ENCODE results near the gene AFG3L2.

Gene AFG3L2

DNA sequence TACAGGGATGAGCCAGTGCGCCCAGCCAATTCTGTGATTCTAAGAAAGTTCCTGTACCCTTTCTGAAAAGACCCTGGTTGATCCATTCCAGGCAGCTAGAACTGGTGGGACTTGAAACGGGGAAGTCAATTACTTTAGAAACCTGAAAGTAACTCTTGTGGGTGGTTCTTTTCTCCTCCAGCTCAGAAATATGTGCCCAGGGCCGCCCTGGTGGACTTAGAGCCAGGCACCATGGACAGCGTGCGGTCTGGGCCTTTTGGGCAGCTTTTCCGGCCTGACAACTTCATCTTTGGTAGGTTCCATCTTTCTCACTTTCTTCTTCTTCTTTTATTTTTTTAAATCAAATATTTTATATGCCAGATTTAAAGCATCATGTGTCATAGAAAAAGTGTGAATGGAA is 66.3 kb downstream of the AFG3L2 start:
- DNase-seq, result no peak
- peaks cover 0 to 65% (median 49%) of the 10 kb centered on the region in 4 donors for H3K4me1 ChIP-seq
- peak overlapping the region; percentile 98 for H3K27ac ChIP-seq
- TF ChIP-seq, protein P1, sequence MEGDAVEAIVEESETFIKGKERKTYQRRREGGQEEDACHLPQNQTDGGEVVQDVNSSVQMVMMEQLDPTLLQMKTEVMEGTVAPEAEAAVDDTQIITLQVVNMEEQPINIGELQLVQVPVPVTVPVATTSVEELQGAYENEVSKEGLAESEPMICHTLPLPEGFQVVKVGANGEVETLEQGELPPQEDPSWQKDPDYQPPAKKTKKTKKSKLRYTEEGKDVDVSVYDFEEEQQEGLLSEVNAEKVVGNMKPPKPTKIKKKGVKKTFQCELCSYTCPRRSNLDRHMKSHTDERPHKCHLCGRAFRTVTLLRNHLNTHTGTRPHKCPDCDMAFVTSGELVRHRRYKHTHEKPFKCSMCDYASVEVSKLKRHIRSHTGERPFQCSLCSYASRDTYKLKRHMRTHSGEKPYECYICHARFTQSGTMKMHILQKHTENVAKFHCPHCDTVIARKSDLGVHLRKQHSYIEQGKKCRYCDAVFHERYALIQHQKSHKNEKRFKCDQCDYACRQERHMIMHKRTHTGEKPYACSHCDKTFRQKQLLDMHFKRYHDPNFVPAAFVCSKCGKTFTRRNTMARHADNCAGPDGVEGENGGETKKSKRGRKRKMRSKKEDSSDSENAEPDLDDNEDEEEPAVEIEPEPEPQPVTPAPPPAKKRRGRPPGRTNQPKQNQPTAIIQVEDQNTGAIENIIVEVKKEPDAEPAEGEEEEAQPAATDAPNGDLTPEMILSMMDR (IDR thresholded peaks at IDR 0.05), result no peak
- H3K9me3 ChIP-seq, result peaks cover 0 to 9% (median 0%) of the 10 kb centered on the region in 3 donors
- H3K4me3 ChIP-seq, result peak overlapping the region; percentile 82 to 88
- H3K36me3 ChIP-seq, result peaks cover 24 to 28% (median 28%) of the 10 kb centered on the region in 3 donors
- intact Hi-C loops (cut with DNase I; ENCODE audit: low total_unique reads), result loop anchor here (10.0 kb wide), 1 partner anchor 64 kb away; the partner anchor contains the start of gene AFG3L2
- no peaks in the 10 kb centered on the region for H3K27me3 ChIP-seq

DNA sequence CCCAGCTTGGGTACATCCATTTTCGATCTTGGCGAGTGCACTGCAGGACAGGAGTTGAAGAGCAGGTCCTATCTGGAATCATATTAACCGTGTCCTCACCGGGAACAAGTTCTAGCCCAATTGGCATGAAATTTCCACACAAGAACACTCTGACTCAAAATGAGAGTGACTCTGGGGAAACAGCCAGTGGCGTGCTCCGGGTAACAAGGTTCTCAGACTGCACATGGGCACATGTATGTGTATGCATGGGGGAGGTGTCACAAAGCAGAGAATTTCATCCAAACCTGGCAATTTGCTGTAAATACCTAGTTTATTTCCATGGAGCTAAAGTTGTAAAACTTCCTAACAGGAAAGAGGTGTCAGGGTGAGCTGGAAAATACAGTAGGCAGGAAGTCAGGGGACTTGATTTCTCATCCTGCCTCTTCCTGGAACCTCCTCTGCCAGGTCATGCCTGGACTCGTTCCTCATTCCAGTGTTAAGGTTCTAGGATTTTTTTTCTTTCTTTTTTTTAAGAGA is 67.3 kb downstream of the AFG3L2 start:
- TF ChIP-seq, protein P1 (IDR thresholded peaks at IDR 0.05), result no peak
- Histone ChIP-seq H3K9me3 (peaks cover 0 to 9% (median 0%) of the 10 kb centered on the region in 3 donors), H3K27ac (peak overlapping the region; percentile 98), H3K4me1 (peaks cover 0 to 57% (median 40%) of the 10 kb centered on the region in 4 donors), H3K27me3 (no peaks in the 10 kb centered on the region), H3K36me3 (peaks cover 24 to 28% (median 28%) of the 10 kb centered on the region in 3 donors), H3K4me3 (peak overlapping the region; percentile 82 to 88)
- no peak for DNase-seq
- intact Hi-C loops (cut with DNase I; ENCODE audit: low total_unique reads), result loop anchor here (5.0 to 10.0 kb wide), 2 partner anchors 37 to 65 kb away; partner anchors contain the start of gene AFG3L2

DNA sequence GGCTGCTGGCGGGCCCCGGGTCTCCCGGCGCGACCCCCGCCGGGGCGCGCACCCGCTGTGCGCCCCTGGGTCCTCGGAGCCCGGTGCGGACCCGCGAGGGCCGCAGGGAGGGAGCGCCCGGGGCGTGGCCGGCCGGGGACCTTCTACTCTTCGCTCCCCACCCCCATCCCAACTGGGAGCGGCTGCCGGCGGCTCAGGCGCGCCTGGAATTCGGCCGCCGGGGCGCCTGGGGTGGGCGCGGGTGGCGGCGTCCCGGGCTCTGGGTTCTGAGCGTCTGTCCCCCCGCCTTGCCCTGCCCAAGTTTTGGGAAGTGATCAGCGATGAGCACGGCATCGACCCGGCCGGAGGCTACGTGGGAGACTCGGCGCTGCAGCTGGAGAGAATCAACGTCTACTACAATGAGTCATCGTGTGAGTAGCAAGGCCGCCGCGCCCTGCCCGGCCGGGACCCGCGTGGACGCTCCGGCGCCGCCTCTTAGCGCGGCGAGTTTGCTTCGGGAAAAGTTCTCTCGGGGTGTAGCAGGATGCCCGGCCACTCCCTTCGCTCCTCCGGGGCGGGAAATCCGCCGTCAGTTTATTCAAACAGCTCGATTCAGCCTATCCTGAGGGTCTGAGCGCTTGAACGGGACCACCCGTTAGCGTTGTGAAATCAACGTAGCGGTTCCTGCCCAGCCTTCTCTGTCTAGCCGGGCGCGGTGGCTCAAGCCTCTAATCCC is 68.5 kb downstream of the AFG3L2 start:
- H3K27me3 ChIP-seq, result no peaks in the 10 kb centered on the region
- DNase-seq, result peak; percentile 89 to 94
- peak overlapping the region; percentile 82 to 88 for H3K4me3 ChIP-seq
- H3K27ac ChIP-seq, result peak overlapping the region; percentile 98
- TF ChIP-seq, protein P1 (IDR thresholded peaks at IDR 0.05), result no peak
- H3K36me3 ChIP-seq, result peaks cover 14 to 28% (median 28%) of the 10 kb centered on the region in 3 donors
- H3K9me3 ChIP-seq, result peaks cover 0 to 9% (median 0%) of the 10 kb centered on the region in 3 donors
- intact Hi-C loops (cut with DNase I; ENCODE audit: low total_unique reads), result loop anchor here (5.0 kb wide), 1 partner anchor 36 kb away; no protein-coding TSS in a partner anchor
- peaks cover 0 to 45% (median 30%) of the 10 kb centered on the region in 4 donors for H3K4me1 ChIP-seq

DNA sequence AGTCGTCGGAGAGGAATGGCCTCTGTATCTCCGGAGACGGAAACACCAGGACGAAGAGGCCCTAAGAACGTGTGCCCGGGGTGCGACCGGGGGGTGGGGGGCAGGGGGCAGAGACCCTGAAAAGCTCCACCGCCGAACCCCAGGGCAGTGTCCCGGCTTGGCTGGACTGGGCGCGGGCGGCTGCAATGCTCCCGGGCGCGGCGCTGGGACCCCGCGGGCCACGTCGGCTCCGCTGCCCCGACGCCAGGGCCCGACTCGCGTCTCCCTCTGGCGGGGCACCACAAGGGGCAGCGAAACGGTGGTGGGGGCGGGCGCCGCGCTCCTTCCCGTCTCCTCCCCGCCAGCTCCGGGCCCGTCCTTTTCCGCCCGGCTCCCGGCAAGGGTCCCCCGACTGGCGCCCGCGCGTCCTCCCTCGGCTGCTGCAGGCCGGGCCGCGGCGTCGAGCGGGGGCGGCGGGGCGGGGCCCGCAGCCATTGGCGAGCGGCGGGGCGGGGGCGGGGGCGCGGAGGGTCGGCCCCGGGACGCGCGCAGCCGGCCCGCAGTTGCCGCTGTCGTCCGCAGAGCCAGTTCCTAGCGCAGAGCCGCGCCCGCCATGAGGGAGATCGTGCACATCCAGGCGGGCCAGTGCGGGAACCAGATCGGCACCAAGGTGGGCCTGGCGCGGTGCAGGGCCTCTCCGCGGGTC is 69.2 kb downstream of the AFG3L2 start, which contains the start of gene TUBB6:
TUBB6 (plus strand) TSS at position 541 of the 685 bp plus-strand sequence; CDS start at position 593, 52 bp downstream.
- no peaks in the 10 kb centered on the region for H3K27me3 ChIP-seq
- intact Hi-C loops (cut with DNase I; ENCODE audit: low total_unique reads), result loop anchor here (5.0 kb wide), 1 partner anchor 36 kb away; no protein-coding TSS in a partner anchor
- TF ChIP-seq, protein P1 (IDR thresholded peaks at IDR 0.05), result peak in 1 of 2 experiments; percentile 18
- peaks cover 11 to 23% (median 23%) of the 10 kb centered on the region in 3 donors for H3K36me3 ChIP-seq
- H3K4me3 ChIP-seq, result peak within 1 kb of the TSS; percentile 82 to 88
- peaks cover 0 to 39% (median 27%) of the 10 kb centered on the region in 4 donors for H3K4me1 ChIP-seq
- peak within 1 kb of the TSS; percentile 98 for H3K27ac ChIP-seq
- peaks cover 0 to 9% (median 0%) of the 10 kb centered on the region in 3 donors for H3K9me3 ChIP-seq
- DNase-seq, result peak; percentile 61 to 89
